ENCODE measurements around the gene BDKRB2. TPM values are rescaled to one million over a fixed set of nuclear protein-coding genes. Genes with fewer than 3 reads are reported as not detected.

Gene BDKRB2
- total and polyA plus RNA-seq, 2 of the 8 experiments (the other 6 are each of a cell fraction or from before 2014, with no cell fraction given) = 0.13 to 0.21 TPM

DNA sequence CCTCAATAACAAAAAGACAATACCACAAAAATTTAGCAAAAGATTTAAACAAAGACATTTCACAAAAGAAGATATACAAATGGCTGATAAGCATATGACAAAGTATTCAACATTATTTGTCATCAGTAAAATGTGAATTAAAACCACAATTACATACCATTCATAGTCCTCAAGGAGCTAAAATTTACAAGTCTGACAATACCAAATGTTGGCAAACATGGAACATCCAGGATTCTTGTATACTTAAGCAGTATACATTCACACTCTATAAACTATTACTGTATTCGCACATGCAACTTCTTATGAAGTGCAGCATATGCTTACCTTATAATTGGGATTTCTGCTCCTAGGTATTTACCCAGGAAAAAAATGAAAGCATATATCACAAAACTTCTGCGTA lies 49.7 kb upstream of the BDKRB2 start:
- no peaks in the 10 kb centered on the region for H3K36me3 ChIP-seq (ENCODE audit: control insufficient read depth in 2 of 4, insufficient read depth in 4 of 4, low read length in 3 of 4)
- ChIA-PET CTCF (ENCODE audit: partially characterized antibody) (no interaction called here), POLR2A (ENCODE audit: partially characterized antibody) (no interaction called here)
- no peak overlapping the region for H3K4ac ChIP-seq (replicated peaks; ENCODE audit: insufficient read length, low read depth, low read length)
- 93% methylated on average over 2 of the region's 2 CpGs; no CpG with 5 or more reads in 1 of the 2 experiments for WGBS, 2 experiments (ENCODE audit: extremely low coverage in 1 of 2, insufficient coverage in 1 of 2, insufficient read length in 1 of 2, insufficient replicate concordance in 2 of 2, low coverage in 1 of 2, low lambda C conversion rate in 2 of 2, missing lambda C conversion rate in 1 of 2)
- no peak overlapping the region for H2BK15ac ChIP-seq (ENCODE audit: low read length)
- no peaks in the 10 kb centered on the region for H3K79me2 ChIP-seq (ENCODE audit: control insufficient read depth in 1 of 2, insufficient read depth in 2 of 2, low read length in 2 of 2)
- no peak overlapping the region for H3K27ac ChIP-seq (ENCODE audit: low read depth, low read length)
- no peak overlapping the region for H2BK120ac ChIP-seq (replicated peaks; ENCODE audit: low read depth, low read length)
- no peak overlapping the region for H2BK12ac ChIP-seq (ENCODE audit: low read depth, low read length)
- H3K18ac ChIP-seq (ENCODE audit: extremely low read depth, low read length) = no peak overlapping the region
- no peak overlapping the region for H3K14ac ChIP-seq (ENCODE audit: insufficient read length)
- H4K5ac ChIP-seq (ENCODE audit: insufficient read length, low read depth, low read length) = no peak overlapping the region
- no peak overlapping the region for H3K4me2 ChIP-seq (ENCODE audit: insufficient read depth in 1 of 2, low read depth in 2 of 2, low read length in 2 of 2)
- no peak overlapping the region for H3K4me3 ChIP-seq (ENCODE audit: extremely low read depth in 1 of 4, insufficient read depth in 2 of 4, low read depth in 3 of 4, low read length in 4 of 4)
- H4K91ac ChIP-seq (replicated peaks; ENCODE audit: insufficient read length, low read length) = no peak overlapping the region
- no peaks in the 10 kb centered on the region for H3K79me1 ChIP-seq (ENCODE audit: low read depth, low read length)
- no peak overlapping the region for H4K8ac ChIP-seq (ENCODE audit: extremely low read depth, insufficient read depth, low read length)
- H3K9ac ChIP-seq (replicated peaks in 1 of 4; ENCODE audit: extremely low read depth in 1 of 4, low read depth in 3 of 4, low read length in 3 of 4) = no peak overlapping the region
- no peaks in the 10 kb centered on the region for H3K23me2 ChIP-seq (ENCODE audit: low read depth, low read length)
- no peak for FAIRE-seq
- no peaks in the 10 kb centered on the region for H3K4me1 ChIP-seq (replicated peaks in 1 of 4; ENCODE audit: control insufficient read depth in 3 of 4, insufficient read depth in 4 of 4, low read length in 3 of 4)
- no peaks in the 10 kb centered on the region for H4K20me1 ChIP-seq (replicated peaks in 1 of 2; ENCODE audit: control insufficient read depth in 1 of 2, insufficient read depth in 2 of 2, low read length in 2 of 2)
- H3K9me3 ChIP-seq (ENCODE audit: insufficient read depth in 2 of 2, low read depth in 1 of 2, low read length in 1 of 2) = no peaks in the 10 kb centered on the region
- H2AK5ac ChIP-seq (ENCODE audit: low read depth, low read length) = no peak overlapping the region
- no peak for TF ChIP-seq KDM5A (IDR thresholded peaks at IDR 0.05; ENCODE audit: low read length)
- no peak for TF ChIP-seq NANOG (IDR thresholded peaks at IDR 0.05; ENCODE audit: insufficient read depth, low read depth, low read length, poor library complexity, severe bottlenecking)
- no peak for TF ChIP-seq CTBP2 (IDR thresholded peaks at IDR 0.05; ENCODE audit: borderline replicate concordance, insufficient read depth, insufficient read length, low read length)
- no peak for DNase-seq (ENCODE audit: low read depth in 1 of 2, low spot score in 2 of 2)
- H3K23ac ChIP-seq (ENCODE audit: insufficient read length) = no peak overlapping the region
- no peaks in the 10 kb centered on the region for H3K27me3 ChIP-seq (replicated peaks in 1 of 4; ENCODE audit: control insufficient read depth in 3 of 4, extremely low read depth in 1 of 4, insufficient read depth in 3 of 4, low read length in 3 of 4)
- no peak overlapping the region for H2BK5ac ChIP-seq (ENCODE audit: low read depth, low read length)
- no peak overlapping the region for H2AFZ ChIP-seq (ENCODE audit: low read length)
- H2BK20ac ChIP-seq (ENCODE audit: low read length) = no peak overlapping the region
- H3K56ac ChIP-seq (replicated peaks; ENCODE audit: insufficient read length, low read depth, low read length) = no peak overlapping the region

Measured in H1 (cell line).